ENCODE data around the gene SLC12A5. TPM values are rescaled to one million over a fixed set of nuclear protein-coding genes. Genes with fewer than 3 reads are reported as not detected.

Gene SLC12A5
- total RNA-seq, 1 experiment from 2014 or later, result 8.7 TPM

DNA sequence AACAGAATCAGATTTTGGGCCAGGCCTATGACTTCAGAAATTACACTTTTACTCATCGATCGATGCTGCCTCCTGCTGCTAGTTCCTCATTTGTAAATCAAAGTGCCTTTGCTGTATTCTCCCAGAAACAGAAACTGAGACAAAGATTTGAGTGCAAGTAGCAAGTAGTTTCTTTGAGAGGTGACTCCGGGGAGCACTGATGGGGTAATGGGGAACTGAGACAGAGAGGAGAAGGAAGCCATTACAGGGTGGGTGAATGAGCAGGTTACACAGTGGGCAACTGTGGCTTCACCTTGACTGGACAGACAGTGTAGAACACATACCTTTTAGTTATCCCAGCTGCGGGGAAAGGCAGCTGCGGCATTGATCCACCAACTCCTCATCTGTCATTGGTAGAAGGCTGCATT, 79.4 kb downstream of the SLC12A5 start:
- DNase-seq, result no peak
- Histone ChIP-seq H4K20me1 (ENCODE audit: insufficient read depth) (no peaks in the 10 kb centered on the region), H3K9me3 (ENCODE audit: insufficient read depth, low read depth) (no peaks in the 10 kb centered on the region), H3K9me2 (ENCODE audit: insufficient read depth) (no peaks in the 10 kb centered on the region), H3K27ac (no peak overlapping the region), H3K36me3 (ENCODE audit: low read depth) (no peaks in the 10 kb centered on the region), H3K4me1 (replicated peaks; ENCODE audit: insufficient read depth) (no peaks in the 10 kb centered on the region), H3F3A (ENCODE audit: insufficient read depth, low read depth) (no peaks in the 10 kb centered on the region), H3K79me2 (ENCODE audit: low read depth) (no peaks in the 10 kb centered on the region), H2AFZ (no peak overlapping the region), H3K4me3 (no peak overlapping the region), H3K4me2 (no peak overlapping the region), H3K27me3 (ENCODE audit: insufficient read depth, low read depth) (peaks cover 99% of the 10 kb centered on the region)
- BruUV-seq (replicated peaks), result no TSS peak
- intact Hi-C loops (cut with micrococcal nuclease; ENCODE audit: unreplicated experiment), result no loop called here
- TF ChIP-seq EZH2 (IDR thresholded peaks at IDR 0.05; ENCODE audit: low read depth), result no peak
- TF ChIP-seq, protein P1, sequence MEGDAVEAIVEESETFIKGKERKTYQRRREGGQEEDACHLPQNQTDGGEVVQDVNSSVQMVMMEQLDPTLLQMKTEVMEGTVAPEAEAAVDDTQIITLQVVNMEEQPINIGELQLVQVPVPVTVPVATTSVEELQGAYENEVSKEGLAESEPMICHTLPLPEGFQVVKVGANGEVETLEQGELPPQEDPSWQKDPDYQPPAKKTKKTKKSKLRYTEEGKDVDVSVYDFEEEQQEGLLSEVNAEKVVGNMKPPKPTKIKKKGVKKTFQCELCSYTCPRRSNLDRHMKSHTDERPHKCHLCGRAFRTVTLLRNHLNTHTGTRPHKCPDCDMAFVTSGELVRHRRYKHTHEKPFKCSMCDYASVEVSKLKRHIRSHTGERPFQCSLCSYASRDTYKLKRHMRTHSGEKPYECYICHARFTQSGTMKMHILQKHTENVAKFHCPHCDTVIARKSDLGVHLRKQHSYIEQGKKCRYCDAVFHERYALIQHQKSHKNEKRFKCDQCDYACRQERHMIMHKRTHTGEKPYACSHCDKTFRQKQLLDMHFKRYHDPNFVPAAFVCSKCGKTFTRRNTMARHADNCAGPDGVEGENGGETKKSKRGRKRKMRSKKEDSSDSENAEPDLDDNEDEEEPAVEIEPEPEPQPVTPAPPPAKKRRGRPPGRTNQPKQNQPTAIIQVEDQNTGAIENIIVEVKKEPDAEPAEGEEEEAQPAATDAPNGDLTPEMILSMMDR (conservative IDR thresholded peaks at IDR 0.05), result no peak
- ChIA-PET POLR2A (ENCODE audit: unreplicated experiment) (no interaction called here), CTCF (no interaction called here)

DNA sequence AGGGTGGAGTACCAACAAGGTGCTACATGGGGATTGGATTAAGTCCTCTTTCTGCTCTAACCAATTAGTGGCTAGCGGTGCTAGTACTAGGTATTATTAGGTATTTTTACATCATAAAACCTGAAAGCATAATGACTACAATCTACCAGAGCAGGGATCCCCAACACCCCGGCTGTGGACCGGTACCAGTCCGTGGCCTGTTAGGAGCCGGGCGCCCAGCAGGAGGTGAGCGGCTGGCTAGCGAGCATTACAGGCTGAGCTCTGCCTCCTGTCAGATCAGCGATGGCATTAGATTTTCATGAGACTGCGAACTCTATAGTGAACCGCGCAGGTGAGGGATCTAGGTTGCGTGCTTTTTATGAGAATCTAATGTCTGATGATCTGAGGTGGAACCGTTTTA, 80.0 kb downstream of the SLC12A5 start:
- no TSS peak for BruUV-seq (replicated peaks)
- no peak for TF ChIP-seq EZH2 (IDR thresholded peaks at IDR 0.05; ENCODE audit: low read depth)
- TF ChIP-seq, protein P1 (conservative IDR thresholded peaks at IDR 0.05), result no peak
- peaks cover 99% of the 10 kb centered on the region for H3K27me3 ChIP-seq (ENCODE audit: insufficient read depth, low read depth)
- DNase-seq, result no peak
- H3F3A ChIP-seq (ENCODE audit: insufficient read depth, low read depth), result no peaks in the 10 kb centered on the region
- no peaks in the 10 kb centered on the region for H4K20me1 ChIP-seq (ENCODE audit: insufficient read depth)
- no peaks in the 10 kb centered on the region for H3K4me1 ChIP-seq (replicated peaks; ENCODE audit: insufficient read depth)
- ChIA-PET CTCF (no interaction called here), POLR2A (ENCODE audit: unreplicated experiment) (no interaction called here)
- H3K9me3 ChIP-seq (ENCODE audit: insufficient read depth, low read depth), result no peaks in the 10 kb centered on the region
- no peak overlapping the region for H3K27ac ChIP-seq
- H3K9me2 ChIP-seq (ENCODE audit: insufficient read depth), result no peaks in the 10 kb centered on the region
- H3K36me3 ChIP-seq (ENCODE audit: low read depth), result no peaks in the 10 kb centered on the region
- no peak overlapping the region for H3K4me3 ChIP-seq
- H2AFZ ChIP-seq, result no peak overlapping the region
- intact Hi-C loops (cut with micrococcal nuclease; ENCODE audit: unreplicated experiment), result no loop called here
- no peak overlapping the region for H3K4me2 ChIP-seq
- H3K79me2 ChIP-seq (ENCODE audit: low read depth), result no peaks in the 10 kb centered on the region

Other genes with a start within 250 kb of the SLC12A5 start
- gene WFDC3, start 237.3 kb upstream of the SLC12A5 start, total RNA-seq (2021), result 21.6 and 22.4 TPM in 2 replicates
- 53.4 and 56.6 TPM in 2 replicates for gene DNTTIP1, start 237.3 kb upstream of the SLC12A5 start, total RNA-seq (2021)
- gene UBE2C, start 216.6 kb upstream of the SLC12A5 start, total RNA-seq (2021), result 207 TPM in 2 replicates
- gene TNNC2, start 201.9 kb upstream of the SLC12A5 start, total RNA-seq (2021), result 1.3 TPM in 1 of 2 replicates, not detected in the other
- 9.8 and 13.3 TPM in 2 replicates for gene SNX21, start 195.4 kb upstream of the SLC12A5 start, total RNA-seq (2021)
- gene ACOT8, start 171.8 kb upstream of the SLC12A5 start, total RNA-seq (2021), result 33.4 and 40.0 TPM in 2 replicates
- gene ZSWIM3, start 171.6 kb upstream of the SLC12A5 start, total RNA-seq (2021), result 2.7 and 3.3 TPM in 2 replicates
- 13.2 and 13.5 TPM in 2 replicates for gene ZSWIM1, start 148.0 kb upstream of the SLC12A5 start, total RNA-seq (2021)
- gene SPATA25, start 141.6 kb upstream of the SLC12A5 start, total RNA-seq (2021), result 5.2 and 6.3 TPM in 2 replicates
- gene NEURL2, start 138.0 kb upstream of the SLC12A5 start, total RNA-seq (2021), result 6.5 and 9.2 TPM in 2 replicates
- gene CTSA, start 137.9 kb upstream of the SLC12A5 start, total RNA-seq (2021), result 123 and 132 TPM in 2 replicates
- gene PLTP, start 117.1 kb upstream of the SLC12A5 start, total RNA-seq (2021), result 113 and 127 TPM in 2 replicates
- 35.3 and 35.6 TPM in 2 replicates for gene PCIF1, start 94.5 kb upstream of the SLC12A5 start, total RNA-seq (2021)
- gene ZNF335, start 57.0 kb upstream of the SLC12A5 start, total RNA-seq (2021), result 14.1 and 16.3 TPM in 2 replicates
- gene MMP9, start 20.3 kb upstream of the SLC12A5 start, total RNA-seq (2021), result not detected in 2 replicates
- gene NCOA5, start 60.7 kb downstream of the SLC12A5 start, total RNA-seq (2021), result 15.8 and 28.1 TPM in 2 replicates
- 7.3 and 13.6 TPM in 2 replicates for gene CD40, start 89.1 kb downstream of the SLC12A5 start, total RNA-seq (2021)